ENCODE measurements around the gene PLCB4. TPM values are rescaled to one million over a fixed set of nuclear protein-coding genes. Genes with fewer than 3 reads are reported as not detected.

Gene PLCB4
- total and polyA plus RNA-seq, 2 experiments from 2014 or later: 6.5 to 16.1 TPM

GRCh38 chr20:9225879-9226278, 157.0 kb downstream of the PLCB4 start (continued):
- TF ChIP-seq, protein P1, sequence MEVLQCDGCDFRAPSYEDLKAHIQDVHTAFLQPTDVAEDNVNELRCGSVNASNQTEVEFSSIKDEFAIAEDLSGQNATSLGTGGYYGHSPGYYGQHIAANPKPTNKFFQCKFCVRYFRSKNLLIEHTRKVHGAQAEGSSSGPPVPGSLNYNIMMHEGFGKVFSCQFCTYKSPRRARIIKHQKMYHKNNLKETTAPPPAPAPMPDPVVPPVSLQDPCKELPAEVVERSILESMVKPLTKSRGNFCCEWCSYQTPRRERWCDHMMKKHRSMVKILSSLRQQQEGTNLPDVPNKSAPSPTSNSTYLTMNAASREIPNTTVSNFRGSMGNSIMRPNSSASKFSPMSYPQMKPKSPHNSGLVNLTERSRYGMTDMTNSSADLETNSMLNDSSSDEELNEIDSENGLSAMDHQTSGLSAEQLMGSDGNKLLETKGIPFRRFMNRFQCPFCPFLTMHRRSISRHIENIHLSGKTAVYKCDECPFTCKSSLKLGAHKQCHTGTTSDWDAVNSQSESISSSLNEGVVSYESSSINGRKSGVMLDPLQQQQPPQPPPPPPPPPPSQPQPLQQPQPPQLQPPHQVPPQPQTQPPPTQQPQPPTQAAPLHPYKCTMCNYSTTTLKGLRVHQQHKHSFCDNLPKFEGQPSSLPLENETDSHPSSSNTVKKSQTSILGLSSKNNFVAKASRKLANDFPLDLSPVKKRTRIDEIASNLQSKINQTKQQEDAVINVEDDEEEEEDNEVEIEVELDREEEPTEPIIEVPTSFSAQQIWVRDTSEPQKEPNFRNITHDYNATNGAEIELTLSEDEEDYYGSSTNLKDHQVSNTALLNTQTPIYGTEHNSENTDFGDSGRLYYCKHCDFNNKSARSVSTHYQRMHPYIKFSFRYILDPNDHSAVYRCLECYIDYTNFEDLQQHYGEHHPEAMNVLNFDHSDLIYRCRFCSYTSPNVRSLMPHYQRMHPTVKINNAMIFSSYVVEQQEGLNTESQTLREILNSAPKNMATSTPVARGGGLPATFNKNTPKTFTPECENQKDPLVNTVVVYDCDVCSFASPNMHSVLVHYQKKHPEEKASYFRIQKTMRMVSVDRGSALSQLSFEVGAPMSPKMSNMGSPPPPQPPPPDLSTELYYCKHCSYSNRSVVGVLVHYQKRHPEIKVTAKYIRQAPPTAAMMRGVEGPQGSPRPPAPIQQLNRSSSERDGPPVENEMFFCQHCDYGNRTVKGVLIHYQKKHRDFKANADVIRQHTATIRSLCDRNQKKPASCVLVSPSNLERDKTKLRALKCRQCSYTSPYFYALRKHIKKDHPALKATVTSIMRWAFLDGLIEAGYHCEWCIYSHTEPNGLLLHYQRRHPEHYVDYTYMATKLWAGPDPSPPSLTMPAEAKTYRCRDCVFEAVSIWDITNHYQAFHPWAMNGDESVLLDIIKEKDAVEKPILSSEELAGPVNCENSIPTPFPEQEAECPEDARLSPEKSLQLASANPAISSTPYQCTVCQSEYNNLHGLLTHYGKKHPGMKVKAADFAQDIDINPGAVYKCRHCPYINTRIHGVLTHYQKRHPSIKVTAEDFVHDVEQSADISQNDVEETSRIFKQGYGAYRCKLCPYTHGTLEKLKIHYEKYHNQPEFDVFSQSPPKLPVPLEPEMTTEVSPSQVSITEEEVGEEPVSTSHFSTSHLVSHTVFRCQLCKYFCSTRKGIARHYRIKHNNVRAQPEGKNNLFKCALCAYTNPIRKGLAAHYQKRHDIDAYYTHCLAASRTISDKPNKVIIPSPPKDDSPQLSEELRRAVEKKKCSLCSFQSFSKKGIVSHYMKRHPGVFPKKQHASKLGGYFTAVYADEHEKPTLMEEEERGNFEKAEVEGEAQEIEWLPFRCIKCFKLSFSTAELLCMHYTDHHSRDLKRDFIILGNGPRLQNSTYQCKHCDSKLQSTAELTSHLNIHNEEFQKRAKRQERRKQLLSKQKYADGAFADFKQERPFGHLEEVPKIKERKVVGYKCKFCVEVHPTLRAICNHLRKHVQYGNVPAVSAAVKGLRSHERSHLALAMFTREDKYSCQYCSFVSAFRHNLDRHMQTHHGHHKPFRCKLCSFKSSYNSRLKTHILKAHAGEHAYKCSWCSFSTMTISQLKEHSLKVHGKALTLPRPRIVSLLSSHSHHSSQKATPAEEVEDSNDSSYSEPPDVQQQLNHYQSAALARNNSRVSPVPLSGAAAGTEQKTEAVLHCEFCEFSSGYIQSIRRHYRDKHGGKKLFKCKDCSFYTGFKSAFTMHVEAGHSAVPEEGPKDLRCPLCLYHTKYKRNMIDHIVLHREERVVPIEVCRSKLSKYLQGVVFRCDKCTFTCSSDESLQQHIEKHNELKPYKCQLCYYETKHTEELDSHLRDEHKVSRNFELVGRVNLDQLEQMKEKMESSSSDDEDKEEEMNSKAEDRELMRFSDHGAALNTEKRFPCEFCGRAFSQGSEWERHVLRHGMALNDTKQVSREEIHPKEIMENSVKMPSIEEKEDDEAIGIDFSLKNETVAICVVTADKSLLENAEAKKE (CRISPR knock-in tag; IDR thresholded peaks at IDR 0.05): no peak

DNA sequence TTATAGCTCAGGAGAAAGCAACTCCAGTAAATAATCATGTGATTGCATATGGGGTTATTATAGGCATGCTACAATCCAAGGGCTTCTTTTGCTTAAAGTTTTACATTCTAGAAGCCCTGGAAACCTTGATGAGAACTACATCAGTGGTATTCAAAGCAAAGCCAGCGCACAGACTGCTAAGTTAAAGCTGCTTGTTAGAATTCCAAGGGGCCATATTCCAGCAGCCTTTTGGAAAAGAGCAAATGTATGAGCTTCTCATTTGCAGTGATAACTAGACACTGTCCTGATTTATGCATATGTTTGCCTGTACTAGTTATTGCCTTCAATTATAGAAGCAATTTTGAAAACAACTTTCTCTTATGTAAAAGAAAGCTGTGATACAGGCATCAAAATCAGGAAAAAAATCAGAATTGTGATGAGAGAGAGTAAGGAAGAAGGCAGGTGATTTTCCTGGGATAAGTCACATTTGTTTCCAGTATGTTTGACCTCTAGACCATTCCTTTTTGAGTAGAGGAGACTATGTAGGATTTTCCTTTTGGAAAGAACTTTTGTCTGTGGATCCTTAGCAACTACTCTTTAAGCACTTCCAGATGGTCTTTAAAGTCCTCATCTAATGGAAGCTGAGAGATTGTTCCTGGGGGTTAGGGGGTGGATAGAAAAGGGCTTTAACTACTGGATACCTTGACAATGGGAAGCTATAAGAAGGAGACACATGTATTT, 159.2 kb downstream of the PLCB4 start:
- Mint-ChIP-seq H3K4me1 (peaks cover 15% of the 10 kb centered on the region; the same call in 2 of the 3 replicates), H3K27me3 (ENCODE audit: insufficient read depth, low read depth, poor library complexity) (peaks cover 2% of the 10 kb centered on the region), H3K27ac (no peak overlapping the region), H3K36me3 (ENCODE audit: low read depth) (no peaks in the 10 kb centered on the region), H3K9me3 (no peaks in the 10 kb centered on the region), H3K4me3 (no peak overlapping the region)
- no peaks in the 10 kb centered on the region for H3K79me2 ChIP-seq (replicated peaks; ENCODE audit: insufficient read depth)
- H3K36me3 ChIP-seq (ENCODE audit: insufficient read depth): no peaks in the 10 kb centered on the region
- H3K27ac ChIP-seq (ENCODE audit: low read depth): no peak overlapping the region
- ATAC-seq (no peak), DNase-seq (ENCODE audit: low spot score) (no peak)
- no peak overlapping the region for H3K4me3 ChIP-seq
- H3K9me2 ChIP-seq (ENCODE audit: insufficient read depth): no peaks in the 10 kb centered on the region
- H3F3A ChIP-seq (replicated peaks; ENCODE audit: low read depth): no peaks in the 10 kb centered on the region
- no peaks in the 10 kb centered on the region; the same call in 1 of the 2 replicates for H3K4me1 ChIP-seq (ENCODE audit: insufficient read depth)
- no peak overlapping the region for H2AFZ ChIP-seq
- no peak overlapping the region for H3K4me2 ChIP-seq
- no peaks in the 10 kb centered on the region for H3K27me3 ChIP-seq (ENCODE audit: insufficient read depth)
- H4K20me1 ChIP-seq (replicated peaks; ENCODE audit: insufficient read depth): no peaks in the 10 kb centered on the region
- TF ChIP-seq, protein P2, sequence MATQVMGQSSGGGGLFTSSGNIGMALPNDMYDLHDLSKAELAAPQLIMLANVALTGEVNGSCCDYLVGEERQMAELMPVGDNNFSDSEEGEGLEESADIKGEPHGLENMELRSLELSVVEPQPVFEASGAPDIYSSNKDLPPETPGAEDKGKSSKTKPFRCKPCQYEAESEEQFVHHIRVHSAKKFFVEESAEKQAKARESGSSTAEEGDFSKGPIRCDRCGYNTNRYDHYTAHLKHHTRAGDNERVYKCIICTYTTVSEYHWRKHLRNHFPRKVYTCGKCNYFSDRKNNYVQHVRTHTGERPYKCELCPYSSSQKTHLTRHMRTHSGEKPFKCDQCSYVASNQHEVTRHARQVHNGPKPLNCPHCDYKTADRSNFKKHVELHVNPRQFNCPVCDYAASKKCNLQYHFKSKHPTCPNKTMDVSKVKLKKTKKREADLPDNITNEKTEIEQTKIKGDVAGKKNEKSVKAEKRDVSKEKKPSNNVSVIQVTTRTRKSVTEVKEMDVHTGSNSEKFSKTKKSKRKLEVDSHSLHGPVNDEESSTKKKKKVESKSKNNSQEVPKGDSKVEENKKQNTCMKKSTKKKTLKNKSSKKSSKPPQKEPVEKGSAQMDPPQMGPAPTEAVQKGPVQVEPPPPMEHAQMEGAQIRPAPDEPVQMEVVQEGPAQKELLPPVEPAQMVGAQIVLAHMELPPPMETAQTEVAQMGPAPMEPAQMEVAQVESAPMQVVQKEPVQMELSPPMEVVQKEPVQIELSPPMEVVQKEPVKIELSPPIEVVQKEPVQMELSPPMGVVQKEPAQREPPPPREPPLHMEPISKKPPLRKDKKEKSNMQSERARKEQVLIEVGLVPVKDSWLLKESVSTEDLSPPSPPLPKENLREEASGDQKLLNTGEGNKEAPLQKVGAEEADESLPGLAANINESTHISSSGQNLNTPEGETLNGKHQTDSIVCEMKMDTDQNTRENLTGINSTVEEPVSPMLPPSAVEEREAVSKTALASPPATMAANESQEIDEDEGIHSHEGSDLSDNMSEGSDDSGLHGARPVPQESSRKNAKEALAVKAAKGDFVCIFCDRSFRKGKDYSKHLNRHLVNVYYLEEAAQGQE (IDR thresholded peaks at IDR 0.05; ENCODE audit: unreplicated experiment): no peak
- no peak for TF ChIP-seq JUNB (IDR thresholded peaks at IDR 0.05; ENCODE audit: unreplicated experiment)
- TF ChIP-seq ZNF114 (CRISPR knock-in tag; IDR thresholded peaks at IDR 0.05): no peak
- TF ChIP-seq, protein P1 (CRISPR knock-in tag; IDR thresholded peaks at IDR 0.05): no peak

Measured in GM23338 (cell line).